Measurements from ENCODE around the gene AUNIP.

Gene AUNIP

DNA sequence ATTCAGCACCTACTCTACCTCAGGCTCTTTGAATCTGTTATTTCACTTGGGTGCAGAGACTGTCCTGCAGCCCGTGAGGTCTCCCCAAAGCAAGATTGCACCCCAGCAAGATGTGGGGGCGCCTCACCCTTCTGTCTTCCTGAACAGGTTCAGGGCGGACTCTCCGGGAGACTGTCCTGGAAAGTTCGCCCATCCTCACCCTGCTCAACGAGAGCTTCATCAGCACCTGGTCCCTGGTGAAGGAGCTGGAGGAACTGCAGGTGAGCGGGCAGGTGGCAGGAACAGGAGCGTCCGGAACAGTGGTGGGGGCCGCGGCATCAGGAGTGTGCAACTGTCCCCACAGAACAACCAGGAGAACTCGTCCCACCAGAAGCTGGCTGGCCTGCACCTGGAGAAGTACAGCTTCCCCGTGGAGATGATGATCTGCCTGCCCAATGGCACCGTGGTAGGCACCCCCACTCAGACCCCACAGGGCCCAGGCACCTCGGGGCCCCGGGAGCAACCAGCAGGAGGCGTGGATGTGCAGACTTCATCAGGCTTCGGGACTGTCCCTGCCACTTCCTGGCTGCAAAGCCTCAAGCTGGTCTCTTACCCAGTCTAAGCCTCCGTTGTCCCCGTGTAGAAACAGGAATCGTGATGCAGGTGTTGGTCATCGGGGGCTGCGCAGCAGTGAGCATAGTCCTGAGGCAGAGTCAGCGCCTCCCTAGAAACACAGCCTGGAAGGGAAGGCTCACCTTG, 45.4 kb downstream of the AUNIP start:
- TF ChIP-seq, protein P1, sequence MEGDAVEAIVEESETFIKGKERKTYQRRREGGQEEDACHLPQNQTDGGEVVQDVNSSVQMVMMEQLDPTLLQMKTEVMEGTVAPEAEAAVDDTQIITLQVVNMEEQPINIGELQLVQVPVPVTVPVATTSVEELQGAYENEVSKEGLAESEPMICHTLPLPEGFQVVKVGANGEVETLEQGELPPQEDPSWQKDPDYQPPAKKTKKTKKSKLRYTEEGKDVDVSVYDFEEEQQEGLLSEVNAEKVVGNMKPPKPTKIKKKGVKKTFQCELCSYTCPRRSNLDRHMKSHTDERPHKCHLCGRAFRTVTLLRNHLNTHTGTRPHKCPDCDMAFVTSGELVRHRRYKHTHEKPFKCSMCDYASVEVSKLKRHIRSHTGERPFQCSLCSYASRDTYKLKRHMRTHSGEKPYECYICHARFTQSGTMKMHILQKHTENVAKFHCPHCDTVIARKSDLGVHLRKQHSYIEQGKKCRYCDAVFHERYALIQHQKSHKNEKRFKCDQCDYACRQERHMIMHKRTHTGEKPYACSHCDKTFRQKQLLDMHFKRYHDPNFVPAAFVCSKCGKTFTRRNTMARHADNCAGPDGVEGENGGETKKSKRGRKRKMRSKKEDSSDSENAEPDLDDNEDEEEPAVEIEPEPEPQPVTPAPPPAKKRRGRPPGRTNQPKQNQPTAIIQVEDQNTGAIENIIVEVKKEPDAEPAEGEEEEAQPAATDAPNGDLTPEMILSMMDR (IDR thresholded peaks at IDR 0.05; ENCODE audit: insufficient read depth, missing control alignments), result no peak
- DNase-seq (ENCODE audit: insufficient read length, low spot score) (no peak), FAIRE-seq (no peak)

- TF ChIP-seq, protein P1 (IDR thresholded peaks at IDR 0.05; ENCODE audit: insufficient read depth, missing control alignments), result no peak
- FAIRE-seq (no peak), DNase-seq (ENCODE audit: insufficient read length, low spot score) (no peak)
Measured at GRCh38 chr1:25813071-25813733, 46.1 kb downstream of the AUNIP start.

DNA sequence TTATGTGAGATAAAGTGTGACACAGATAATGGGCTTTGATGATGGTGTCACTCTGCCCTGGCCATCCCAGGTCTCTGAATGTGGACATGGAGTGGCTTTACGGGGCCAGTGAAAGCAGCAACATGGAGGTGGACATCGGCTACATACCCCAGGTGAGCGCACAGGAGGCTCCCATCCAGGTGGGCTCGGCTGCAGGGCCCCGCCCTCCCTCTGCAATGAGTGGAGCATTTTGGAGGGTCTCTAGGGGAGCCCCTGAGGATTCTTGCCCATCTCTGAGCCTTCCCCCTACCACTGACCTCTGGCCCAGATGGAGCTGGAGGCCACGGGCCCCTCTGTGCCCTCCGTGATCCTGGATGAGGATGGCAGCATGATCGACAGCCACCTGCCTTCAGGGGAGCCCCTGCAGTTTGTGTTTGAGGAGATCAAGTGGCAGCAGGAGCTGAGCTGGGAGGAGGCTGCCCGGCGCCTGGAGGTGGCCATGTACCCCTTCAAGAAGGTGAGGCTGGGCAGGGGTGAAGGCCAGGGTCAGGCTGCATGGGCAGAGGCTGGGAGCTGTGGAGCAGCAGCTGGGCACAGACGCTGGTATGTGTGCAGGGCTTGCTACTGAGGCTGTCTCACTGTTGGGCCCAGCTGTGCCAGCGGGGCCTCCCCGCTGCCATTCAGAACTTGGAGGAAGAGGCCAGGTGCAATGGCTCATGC, 47.7 kb downstream of the AUNIP start:
- FAIRE-seq, result no peak
- TF ChIP-seq, protein P1 (IDR thresholded peaks at IDR 0.05; ENCODE audit: insufficient read depth, missing control alignments), result no peak
- no peak for DNase-seq (ENCODE audit: insufficient read length, low spot score)

DNA sequence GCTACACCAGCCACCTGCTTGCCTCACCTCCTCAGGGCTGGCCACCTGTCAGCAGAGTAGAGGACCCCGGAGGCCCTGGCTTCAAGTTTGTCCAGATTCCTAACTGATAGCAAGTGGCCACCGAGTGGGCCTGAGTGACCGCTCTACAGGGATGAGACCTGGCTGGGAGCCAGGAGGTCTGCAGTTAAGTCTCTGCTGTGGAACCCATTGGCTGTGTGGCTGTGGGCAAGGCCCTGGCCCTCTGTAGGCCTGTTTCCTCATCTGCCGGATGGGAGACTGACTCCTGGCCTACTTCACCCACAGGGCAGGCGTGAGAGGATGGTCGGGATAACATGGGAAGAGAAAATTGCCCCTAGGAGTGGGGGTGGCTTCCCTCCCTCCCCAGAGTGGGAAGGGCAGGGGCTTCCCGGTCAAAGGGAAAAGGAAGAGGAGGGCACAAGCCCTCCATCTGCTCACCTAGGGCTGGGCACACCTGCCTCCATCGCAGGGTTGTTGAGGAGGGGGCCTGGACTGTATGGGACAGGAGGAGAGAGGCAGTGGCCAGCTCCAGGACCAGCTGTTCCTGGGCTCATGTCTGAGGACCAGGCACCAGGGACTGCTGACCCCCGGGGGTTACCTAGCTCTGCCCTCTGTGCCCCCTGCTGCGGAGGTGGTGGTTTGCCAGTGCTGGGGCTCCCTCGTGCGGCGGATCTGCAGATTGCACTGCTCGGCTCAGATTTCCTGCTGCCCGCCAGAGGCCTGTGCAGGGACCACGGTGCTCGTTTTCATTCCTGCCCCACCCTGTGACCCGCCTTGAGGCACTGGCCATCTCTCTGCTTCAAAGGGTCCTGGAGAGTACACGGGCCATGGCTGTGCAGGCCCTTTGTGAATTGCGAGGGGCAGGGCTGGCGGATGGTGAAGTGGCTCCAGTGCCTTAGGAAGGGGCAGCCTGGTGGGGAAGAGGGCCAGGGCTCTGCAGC, 48.6 kb downstream of the AUNIP start:
- TF ChIP-seq, protein P1 (IDR thresholded peaks at IDR 0.05; ENCODE audit: insufficient read depth, missing control alignments), result peak; percentile 76
- DNase-seq (ENCODE audit: insufficient read length, low spot score) (peak; percentile 59), FAIRE-seq (no peak)

DNA sequence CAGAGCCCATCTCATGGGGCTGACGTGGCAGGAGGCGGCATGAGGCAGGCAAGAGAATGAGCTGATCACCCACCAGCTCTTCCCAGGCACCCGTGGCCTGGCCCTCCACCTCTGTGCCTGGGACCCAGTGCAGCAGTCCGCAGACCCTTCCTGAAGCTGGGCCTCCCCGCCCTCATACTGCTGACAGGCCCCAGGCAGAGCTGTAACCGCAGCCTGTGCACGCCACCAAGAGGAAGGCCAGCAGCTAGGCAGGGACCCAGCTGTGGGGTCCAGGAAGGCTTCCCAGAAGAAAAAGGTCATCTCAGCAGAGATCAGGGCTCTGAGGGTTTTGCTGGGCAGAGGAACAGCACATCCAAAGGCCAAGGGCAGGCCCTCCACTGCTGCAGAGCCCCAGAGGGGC, 49.3 kb downstream of the AUNIP start:
- TF ChIP-seq, protein P1 (IDR thresholded peaks at IDR 0.05; ENCODE audit: insufficient read depth, missing control alignments), result no peak
- no peak for FAIRE-seq
- no peak for DNase-seq (ENCODE audit: insufficient read length, low spot score)

DNA sequence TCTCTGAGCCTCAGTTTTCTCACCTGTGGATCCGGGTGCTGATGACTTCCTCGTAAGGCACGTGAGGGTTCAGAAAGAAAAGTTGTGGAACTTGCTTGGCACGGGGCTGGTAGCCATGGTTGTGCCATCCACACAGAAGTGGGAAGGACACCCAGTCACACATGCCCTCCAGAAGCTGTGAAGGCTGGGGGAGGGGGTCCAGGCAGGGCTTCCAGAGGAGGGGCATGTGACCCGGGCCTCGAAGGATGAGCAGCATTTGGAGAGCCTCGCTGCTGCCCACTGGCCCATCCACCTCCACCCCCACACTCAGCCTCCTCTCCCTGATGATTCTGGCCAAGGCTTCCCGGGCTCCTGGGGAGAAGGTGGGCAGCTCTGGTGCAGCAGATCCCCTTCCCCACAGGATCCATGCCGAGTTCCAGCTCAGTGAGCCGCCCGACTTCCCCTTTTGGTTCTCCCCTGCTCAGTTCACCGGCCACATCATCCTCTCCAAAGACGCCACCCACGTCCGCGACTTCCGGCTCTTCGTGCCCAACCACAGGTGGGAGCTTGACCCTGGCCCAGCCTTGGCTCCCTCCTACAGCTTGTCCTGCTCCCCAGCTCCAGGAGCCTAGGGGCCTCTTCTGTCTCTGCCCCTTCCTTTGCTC, 49.9 kb downstream of the AUNIP start:
- DNase-seq (ENCODE audit: insufficient read length, low spot score) (no peak), FAIRE-seq (no peak)

More for the DNA sequence above, 49.9 kb downstream of the AUNIP start:
- TF ChIP-seq, protein P1 (IDR thresholded peaks at IDR 0.05; ENCODE audit: insufficient read depth, missing control alignments), result no peak
